SH-SY5Y (cell line): ENCODE data around the gene MACC1.

ENCODE experiments used
- GATA2 ChIP-seq: IDR thresholded peaks from 2 replicates; pipeline ENCODE4 v1.6.1; 2011; ENCODE audit warnings: mild to moderate bottlenecking, low read depth, low read length
- GATA3 ChIP-seq: IDR thresholded peaks from 2 replicates; pipeline ENCODE4 v1.6.1; 2011; ENCODE audit warnings: low read depth, mild to moderate bottlenecking, low read length, moderate library complexity

- TF ChIP-seq GATA3 = no peak
- TF ChIP-seq GATA2 = no peak
These were observed 43.0 kb upstream of the MACC1 start for GRCh38 chr7:20260223-20260622.
